ENCODE data around the gene CCDC187. TPM values are rescaled to one million over a fixed set of nuclear protein-coding genes. Genes with fewer than 3 reads are reported as not detected.
A peak's percentile ranks its signal among the peaks of the same experiment; 100 is the strongest.

Gene CCDC187
- total RNA-seq, 1 experiment from 2014 or later: not detected

- in situ Hi-C loops (cut with HindIII; ENCODE audit: low pct_unique_long_range_greater_than_20kb, low sequenced_read_pairs): no loop called here
- no peak for DNase-seq (ENCODE audit: low read depth, low spot score)
Measured at GRCh38 chr9:136341769-136342168, 37.9 kb upstream of the CCDC187 start.

GRCh38 chr9:136341042-136341655, 37.3 kb upstream of the CCDC187 start:
- DNase-seq (ENCODE audit: low read depth, low spot score): no peak
- in situ Hi-C loops (cut with HindIII; ENCODE audit: low pct_unique_long_range_greater_than_20kb, low sequenced_read_pairs): no loop called here

GRCh38 chr9:136340356-136341041, 36.6 kb upstream of the CCDC187 start:
- in situ Hi-C loops (cut with HindIII; ENCODE audit: low pct_unique_long_range_greater_than_20kb, low sequenced_read_pairs): no loop called here
- DNase-seq (ENCODE audit: low read depth, low spot score): no peak

GRCh38 chr9:136339958-136340310, 36.0 kb upstream of the CCDC187 start:
- in situ Hi-C loops (cut with HindIII; ENCODE audit: low pct_unique_long_range_greater_than_20kb, low sequenced_read_pairs): no loop called here

GRCh38 chr9:136339173-136339957, 35.5 kb upstream of the CCDC187 start:
- DNase-seq (ENCODE audit: low read depth, low spot score): peak; percentile 77
- in situ Hi-C loops (cut with HindIII; ENCODE audit: low pct_unique_long_range_greater_than_20kb, low sequenced_read_pairs): no loop called here

More at GRCh38 chr9:136339958-136340310, 36.0 kb upstream of the CCDC187 start:
- DNase-seq (ENCODE audit: low read depth, low spot score): no peak

- DNase-seq (ENCODE audit: low read depth, low spot score): no peak
- in situ Hi-C loops (cut with HindIII; ENCODE audit: low pct_unique_long_range_greater_than_20kb, low sequenced_read_pairs): no loop called here
Measured at GRCh38 chr9:136338511-136338910, 34.6 kb upstream of the CCDC187 start.

- no peak for DNase-seq (ENCODE audit: low read depth, low spot score)
- in situ Hi-C loops (cut with HindIII; ENCODE audit: low pct_unique_long_range_greater_than_20kb, low sequenced_read_pairs): no loop called here
Measured at GRCh38 chr9:136337416-136338395, 33.8 kb upstream of the CCDC187 start.

- DNase-seq (ENCODE audit: low read depth, low spot score): no peak
- in situ Hi-C loops (cut with HindIII; ENCODE audit: low pct_unique_long_range_greater_than_20kb, low sequenced_read_pairs): no loop called here
Measured at GRCh38 chr9:136336881-136337280, 33.0 kb upstream of the CCDC187 start.

GRCh38 chr9:136336156-136336870, 32.4 kb upstream of the CCDC187 start:
- DNase-seq (ENCODE audit: low read depth, low spot score): no peak
- in situ Hi-C loops (cut with HindIII; ENCODE audit: low pct_unique_long_range_greater_than_20kb, low sequenced_read_pairs): no loop called here

GRCh38 chr9:136335296-136336155, 31.6 kb upstream of the CCDC187 start:
- in situ Hi-C loops (cut with HindIII; ENCODE audit: low pct_unique_long_range_greater_than_20kb, low sequenced_read_pairs): no loop called here
- no peak for DNase-seq (ENCODE audit: low read depth, low spot score)

GRCh38 chr9:136334541-136334940, 30.6 kb upstream of the CCDC187 start:
- in situ Hi-C loops (cut with HindIII; ENCODE audit: low pct_unique_long_range_greater_than_20kb, low sequenced_read_pairs): no loop called here

GRCh38 chr9:136333486-136333885, 29.6 kb upstream of the CCDC187 start:
- in situ Hi-C loops (cut with HindIII; ENCODE audit: low pct_unique_long_range_greater_than_20kb, low sequenced_read_pairs): no loop called here
- no peak for DNase-seq (ENCODE audit: low read depth, low spot score)

More at GRCh38 chr9:136334541-136334940, 30.6 kb upstream of the CCDC187 start:
- DNase-seq (ENCODE audit: low read depth, low spot score): no peak

- no peak for DNase-seq (ENCODE audit: low read depth, low spot score)
- in situ Hi-C loops (cut with HindIII; ENCODE audit: low pct_unique_long_range_greater_than_20kb, low sequenced_read_pairs): no loop called here
Measured at GRCh38 chr9:136333045-136333444, 29.2 kb upstream of the CCDC187 start.

GRCh38 chr9:136332482-136332983, 28.6 kb upstream of the CCDC187 start:
- DNase-seq (ENCODE audit: low read depth, low spot score): no peak
- in situ Hi-C loops (cut with HindIII; ENCODE audit: low pct_unique_long_range_greater_than_20kb, low sequenced_read_pairs): no loop called here

- in situ Hi-C loops (cut with HindIII; ENCODE audit: low pct_unique_long_range_greater_than_20kb, low sequenced_read_pairs): no loop called here
- DNase-seq (ENCODE audit: low read depth, low spot score): no peak
Measured at GRCh38 chr9:136331556-136332481, 27.9 kb upstream of the CCDC187 start.
